DMS79 treated with DMSO at 0.1 percent for 48 hours (cell line): ENCODE data around the gene CEP131.

Source experiments
- DNase-seq: peaks from one replicate; lab custom pipeline; 2025; lab: John Stamatoyannopoulos, UW

Gene CEP131

DNA sequence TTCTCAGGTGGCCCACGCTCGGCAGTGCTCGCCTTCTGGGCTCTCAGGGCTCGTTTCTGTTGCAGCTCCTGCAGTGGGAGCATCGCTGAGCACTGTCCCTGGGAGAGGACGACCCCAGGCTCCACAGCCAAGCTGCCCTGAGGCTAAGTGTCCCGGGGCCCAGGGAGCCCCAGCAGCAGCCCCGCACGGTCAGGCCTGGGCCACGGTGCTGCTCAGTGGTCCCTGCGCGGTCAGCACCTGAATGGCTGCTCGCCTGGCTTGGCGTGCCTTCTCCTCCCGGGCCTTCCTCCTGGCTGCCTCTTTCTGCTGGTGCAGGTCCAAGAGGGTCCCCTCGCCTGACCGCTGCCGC, 23.3 kb downstream of the CEP131 start:
- DNase-seq = no peak

DNA sequence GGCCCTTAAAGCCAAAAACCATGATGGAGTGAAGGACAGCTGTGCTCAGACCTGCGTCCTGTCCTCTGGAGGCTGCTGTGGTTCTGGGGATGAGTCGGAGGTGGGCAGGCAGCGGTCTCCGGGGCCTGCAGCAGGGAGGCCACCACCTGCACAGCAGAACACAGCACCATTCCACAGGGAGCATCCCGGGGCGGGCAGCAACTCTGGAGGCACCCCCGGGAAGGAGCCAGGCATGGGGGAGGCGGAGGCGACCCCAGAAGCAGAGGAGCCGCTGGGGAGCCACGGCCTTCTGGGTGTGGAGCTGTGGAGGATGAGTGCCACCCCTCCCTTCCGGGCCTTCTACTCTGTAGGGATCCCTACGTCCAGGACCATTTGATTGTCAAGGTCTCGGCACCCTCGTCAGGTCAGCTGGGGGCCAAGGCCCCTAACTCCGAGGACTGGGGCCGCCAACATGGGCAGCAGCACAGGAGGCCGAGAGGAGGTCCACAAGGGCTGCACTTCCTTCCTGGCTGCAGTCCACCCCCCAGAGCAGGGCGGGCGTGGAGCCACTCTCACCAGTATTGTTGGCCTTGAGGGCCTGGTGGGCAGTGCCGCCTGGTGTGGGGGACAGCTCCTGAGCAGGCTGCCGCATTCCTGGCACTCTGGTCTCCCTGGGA, 23.8 kb downstream of the CEP131 start:
- no peak for DNase-seq

DNA sequence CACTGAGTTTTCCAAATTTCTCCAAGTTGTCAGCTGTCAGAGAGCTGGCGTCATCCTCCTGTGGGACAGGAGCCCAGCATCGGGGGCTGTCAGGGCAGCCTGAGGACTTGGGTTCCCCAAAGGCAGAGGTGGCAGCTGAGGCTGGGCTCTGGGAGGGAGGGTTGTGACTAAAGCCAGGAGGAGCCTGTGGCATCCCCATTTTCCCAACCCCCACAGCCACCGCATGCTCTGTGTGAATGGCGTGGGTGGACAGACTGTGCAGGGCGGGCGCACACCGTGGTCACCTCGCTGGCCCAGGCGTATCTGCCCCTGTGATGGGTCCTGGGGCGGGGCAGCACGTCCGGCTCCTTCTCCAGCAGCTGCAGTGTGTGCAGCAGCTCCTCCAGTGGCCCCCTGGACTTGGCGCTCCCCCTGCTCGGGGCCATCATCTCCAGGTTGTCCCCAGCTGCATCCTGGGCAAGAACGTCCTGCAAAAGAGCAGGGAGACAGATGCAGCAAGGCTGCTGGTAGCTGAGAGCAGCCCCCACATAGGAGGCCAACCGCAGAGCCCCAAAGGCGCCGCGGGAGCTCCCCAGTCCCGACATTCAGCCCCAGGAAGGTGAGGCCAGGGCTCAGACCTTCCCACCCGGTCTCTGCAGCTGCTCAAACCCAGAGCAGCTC, 24.8 kb downstream of the CEP131 start:
- DNase-seq = no peak

- DNase-seq = no peak
Measured at GRCh38 chr17:81197409-81197795, 25.4 kb downstream of the CEP131 start.

- no peak for DNase-seq
Measured at GRCh38 chr17:81196505-81197408, 26.0 kb downstream of the CEP131 start.

GRCh38 chr17:81195941-81196495, 26.7 kb downstream of the CEP131 start:
- no peak for DNase-seq

GRCh38 chr17:81194941-81195901, 27.5 kb downstream of the CEP131 start:
- no peak for DNase-seq

GRCh38 chr17:81194225-81194760, 28.5 kb downstream of the CEP131 start:
- no peak for DNase-seq

GRCh38 chr17:81193470-81194224, 29.1 kb downstream of the CEP131 start:
- DNase-seq = no peak

DNA sequence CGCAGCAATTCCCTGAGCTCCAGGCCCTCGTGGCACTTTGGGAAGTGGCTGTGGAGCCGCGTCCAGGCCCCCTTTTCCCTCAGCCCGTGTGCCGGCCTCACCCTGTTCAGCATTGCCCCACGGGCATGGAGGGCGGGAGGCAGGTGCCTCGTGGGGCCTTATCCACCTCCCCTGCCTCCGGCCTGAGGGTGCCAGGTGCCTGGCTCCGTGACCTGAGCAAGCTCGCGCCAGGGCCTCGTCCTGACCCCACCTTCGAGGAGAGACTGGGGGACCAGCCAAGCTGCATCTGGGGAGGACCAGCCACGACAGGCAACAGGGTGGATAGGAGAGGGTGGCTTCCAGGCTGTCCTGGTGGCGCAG, 29.7 kb downstream of the CEP131 start:
- DNase-seq = no peak

DNA sequence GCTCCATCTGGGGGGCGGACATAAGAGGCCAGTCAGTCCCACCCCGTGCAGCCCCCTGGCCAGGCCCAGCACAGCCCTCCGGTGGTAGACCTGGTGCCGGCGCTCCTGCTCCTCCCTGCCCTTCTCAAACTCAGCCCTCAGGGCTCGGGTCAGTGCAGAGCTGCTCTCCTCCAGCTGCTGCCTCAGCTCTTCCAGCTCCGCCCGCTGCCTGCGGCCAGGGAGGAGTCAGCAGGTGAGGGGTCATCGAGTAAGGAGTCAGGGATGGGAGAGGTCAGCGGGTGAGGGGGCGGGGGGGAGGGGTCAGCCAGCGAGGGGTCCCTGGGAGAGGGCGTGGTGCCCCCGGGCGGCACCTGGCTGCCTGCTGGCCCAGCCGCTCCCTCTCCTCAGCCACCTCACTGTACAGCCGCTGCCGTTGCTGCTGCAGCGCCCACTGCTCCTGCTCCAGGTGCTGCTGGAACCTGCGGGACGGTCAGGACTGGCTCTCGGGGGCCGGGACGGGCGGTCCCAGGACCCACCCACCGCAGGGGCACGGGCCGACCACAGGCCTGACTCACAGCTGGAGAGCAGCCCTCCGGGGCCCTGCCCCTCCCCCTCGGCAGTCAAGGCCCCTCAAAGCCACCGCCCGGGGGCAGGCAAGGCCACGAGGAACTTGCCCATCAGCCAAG, 30.2 kb downstream of the CEP131 start:
- DNase-seq = no peak

- DNase-seq = no peak
Measured at GRCh38 chr17:81191646-81192045, 31.1 kb downstream of the CEP131 start.

- no peak for DNase-seq
Measured at GRCh38 chr17:81191116-81191515, 31.6 kb downstream of the CEP131 start.

DNA sequence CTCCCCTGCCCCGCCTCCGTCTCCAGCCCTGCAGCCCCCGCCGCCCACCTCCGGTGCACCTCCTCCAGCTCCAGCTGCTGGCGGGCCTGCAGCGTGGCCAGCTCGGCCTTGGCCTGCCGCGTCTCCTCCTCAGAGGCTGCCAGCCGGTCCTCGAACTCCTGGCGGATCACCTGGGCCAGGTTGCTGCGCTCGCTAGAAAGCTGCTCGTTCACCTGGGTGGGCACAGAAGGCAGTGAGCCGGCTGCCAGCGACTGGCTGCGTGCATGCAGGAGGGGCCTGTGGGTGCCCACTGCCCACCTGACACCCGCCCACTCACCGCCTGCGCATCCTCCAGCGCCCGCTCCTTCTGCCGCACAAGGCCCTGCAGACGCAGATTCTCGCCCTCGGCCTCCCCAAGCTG, 32.2 kb downstream of the CEP131 start:
- DNase-seq = no peak

DNA sequence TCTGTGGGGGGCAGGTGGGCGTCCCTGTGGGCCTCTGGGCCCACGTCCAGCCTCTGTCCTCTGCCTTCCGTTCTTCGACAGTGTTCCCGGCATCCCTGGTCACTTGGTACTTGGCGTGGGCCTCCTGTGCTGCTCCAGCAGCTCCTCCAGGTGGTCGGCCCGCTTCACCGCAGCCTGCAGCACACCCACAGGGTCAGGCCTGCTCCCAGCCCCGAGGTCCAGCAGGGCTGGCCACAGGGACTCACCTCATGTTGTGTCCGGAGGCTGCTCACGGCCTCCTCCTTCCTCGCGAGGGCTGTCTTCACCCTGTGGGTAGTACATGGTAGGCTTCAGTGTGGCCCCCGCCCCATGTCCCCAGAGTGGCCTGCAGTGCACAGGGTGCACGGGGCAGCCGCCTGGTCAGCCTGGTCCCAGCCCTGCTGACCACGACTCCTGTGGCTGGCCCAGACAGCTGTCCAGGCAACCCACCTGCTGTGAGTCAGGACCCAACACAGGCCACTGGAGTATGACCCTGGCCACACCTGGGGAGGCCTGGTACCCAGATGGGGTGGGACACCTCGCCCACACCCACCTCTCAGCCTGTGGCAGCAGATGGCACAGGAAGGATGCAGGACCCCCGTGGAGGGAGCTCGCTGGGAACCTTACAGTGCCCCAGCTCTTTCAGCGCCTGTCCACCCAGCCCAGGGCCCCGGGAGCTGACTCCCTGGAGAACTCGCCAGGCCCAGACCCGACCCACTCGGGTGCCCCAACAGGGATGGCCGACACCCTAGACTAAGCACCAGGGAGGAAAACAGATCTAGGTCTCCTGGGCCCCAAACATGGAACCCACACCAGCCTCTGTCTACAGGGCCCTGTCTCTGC, 32.9 kb downstream of the CEP131 start:
- DNase-seq = no peak

DNA sequence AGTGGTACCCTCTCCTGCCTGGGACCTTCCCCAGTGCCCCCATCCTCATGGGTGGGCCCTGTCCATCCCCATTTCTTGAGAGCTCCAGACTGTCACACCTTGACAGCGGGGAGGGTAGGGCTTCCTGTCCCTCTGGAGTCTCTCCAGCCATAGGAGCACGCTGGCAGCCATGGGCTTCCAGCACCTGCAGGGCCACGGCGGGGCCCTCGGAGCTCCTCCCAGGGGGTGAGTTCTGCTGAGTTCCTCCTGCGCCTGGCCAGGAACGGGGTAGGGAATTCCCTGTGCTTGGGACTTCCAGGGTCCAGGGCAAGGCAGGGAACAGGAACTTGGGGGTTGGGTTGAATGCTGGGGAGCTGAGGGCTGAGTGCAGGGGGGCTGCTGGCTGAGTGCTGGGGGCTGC, 33.7 kb downstream of the CEP131 start:
- no peak for DNase-seq

- DNase-seq = no peak
Measured at GRCh38 chr17:81188491-81188840, 34.3 kb downstream of the CEP131 start.

GRCh38 chr17:81187586-81188490, 34.9 kb downstream of the CEP131 start:
- no peak for DNase-seq
